GM19463 (cell line): ENCODE measurements around the gene EFNB1.
"Not testable (repeated sequence)": the region's sequence is repeated elsewhere in the genome, so short reads cannot be mapped to it uniquely, and the experiment has no call there.

Source experiments
- ATAC-seq: cut with Tn5 transposase; IDR thresholded peaks from one replicate; pipeline ENCODE4 v1.9.1; 2021; ENCODE audit warnings: mild to moderate bottlenecking, moderate library complexity; ENCODE audit not compliant: unreplicated experiment

EFNB1 gene

GRCh38 chrX:68828740-68829581 is at the start of gene EFNB1:
Gene EFNB1, plus strand, starts transcription at chrX:68829021. Its CDS starts 756 bp downstream, at chrX:68829777.
- ATAC-seq = peak; percentile 87

DNA sequence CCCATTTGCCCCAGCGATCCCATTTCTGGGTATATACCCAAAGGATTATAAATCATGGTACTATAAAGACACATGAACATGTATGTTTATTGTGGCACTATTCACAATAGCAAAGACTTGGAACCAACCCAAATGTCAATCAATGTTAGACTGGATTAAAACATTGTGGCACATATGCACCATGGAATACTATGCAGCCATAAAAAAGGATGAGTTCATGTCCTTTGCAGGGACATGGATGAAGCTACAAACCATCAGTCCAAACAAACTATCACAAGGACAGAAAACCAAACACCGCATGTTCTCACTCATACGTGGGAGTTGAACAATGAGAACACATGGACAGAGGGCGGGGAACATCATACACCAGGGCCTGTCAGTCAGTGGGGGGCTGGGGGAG is 47.5 kb upstream of the EFNB1 start:
- not testable (repeated sequence) for ATAC-seq

DNA sequence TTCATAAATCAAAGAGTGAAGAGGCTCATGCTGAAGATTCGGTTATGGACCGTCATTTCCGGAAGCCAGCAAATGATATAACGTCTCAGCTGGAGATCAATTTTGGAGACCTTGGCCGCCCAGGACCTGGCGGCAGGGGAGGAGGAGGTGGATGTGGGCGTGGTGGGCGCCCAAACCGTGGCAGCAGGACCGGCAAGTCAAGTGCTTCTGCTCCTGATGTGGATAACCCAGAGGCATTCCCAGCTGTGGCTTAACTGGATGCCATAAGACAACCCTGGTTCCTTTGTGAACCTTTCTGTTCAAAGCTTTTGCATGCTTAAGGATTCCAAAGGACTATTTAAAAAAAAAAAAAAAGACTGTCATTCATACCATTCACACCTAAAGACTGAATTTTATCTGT is 44.0 kb upstream of the EFNB1 start:
- no peak for ATAC-seq

DNA sequence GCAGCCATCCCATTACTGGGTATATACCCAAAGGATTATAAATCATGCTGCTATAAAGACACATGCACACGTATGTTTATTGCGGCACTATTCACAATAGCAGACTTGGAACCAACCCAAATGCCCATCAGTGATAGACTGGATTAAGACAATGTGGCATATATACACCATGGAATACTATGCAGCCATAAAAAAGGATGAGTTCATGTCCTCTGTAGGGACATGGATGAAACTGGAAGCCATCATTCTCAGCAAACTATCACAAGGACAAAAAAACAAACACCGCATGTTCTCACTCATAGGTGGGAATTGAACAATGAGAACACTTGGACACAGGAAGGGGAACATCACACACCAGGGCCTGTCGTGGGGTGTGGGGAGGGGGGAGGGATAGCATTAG is 42.2 kb upstream of the EFNB1 start:
- ATAC-seq = not testable (repeated sequence)

- no peak for ATAC-seq
These were observed 38.9 kb upstream of the EFNB1 start for GRCh38 chrX:68789966-68790365.

DNA sequence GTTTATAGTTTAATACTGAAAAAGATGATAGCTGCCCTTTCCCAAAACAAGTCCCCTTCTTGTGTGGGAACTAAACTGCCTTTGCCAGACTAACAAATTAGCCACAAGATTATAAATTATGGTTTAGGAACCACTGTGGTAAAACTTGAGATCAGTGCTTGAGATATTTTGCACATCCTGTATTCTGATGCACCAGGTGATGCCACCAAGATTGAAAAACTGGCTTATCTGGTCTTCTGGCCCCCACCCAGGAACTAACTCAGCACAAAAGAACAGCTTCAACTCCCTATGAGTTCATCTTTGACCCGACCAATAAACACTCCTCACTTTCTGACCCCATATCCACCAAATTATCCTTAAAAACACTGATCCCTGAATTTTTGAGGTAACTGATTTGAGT is 36.7 kb upstream of the EFNB1 start:
- no peak for ATAC-seq

DNA sequence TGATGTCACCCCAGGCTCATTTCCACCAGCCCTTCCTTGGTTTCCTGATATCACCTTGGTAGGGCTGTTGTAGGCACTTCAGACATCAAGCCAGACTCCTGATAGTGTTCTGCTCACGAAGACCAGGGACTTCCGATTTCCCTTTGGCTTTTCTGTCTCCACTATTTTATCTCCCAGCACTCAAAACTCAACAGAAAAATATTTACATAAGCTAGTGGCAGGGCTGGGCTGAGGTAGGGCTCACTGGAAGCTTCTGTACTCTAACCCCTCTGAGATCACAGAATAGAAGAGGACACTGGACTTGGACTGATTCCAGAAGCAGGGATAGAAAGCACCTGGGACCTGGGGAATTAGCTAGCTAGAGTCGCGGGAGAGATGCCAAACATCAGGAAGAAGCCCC is 34.4 kb upstream of the EFNB1 start:
- no peak for ATAC-seq

- no peak for ATAC-seq
These were observed 33.1 kb upstream of the EFNB1 start for GRCh38 chrX:68795741-68796140.

- ATAC-seq = not testable (repeated sequence)
These were observed 30.4 kb upstream of the EFNB1 start for GRCh38 chrX:68798400-68798799.

DNA sequence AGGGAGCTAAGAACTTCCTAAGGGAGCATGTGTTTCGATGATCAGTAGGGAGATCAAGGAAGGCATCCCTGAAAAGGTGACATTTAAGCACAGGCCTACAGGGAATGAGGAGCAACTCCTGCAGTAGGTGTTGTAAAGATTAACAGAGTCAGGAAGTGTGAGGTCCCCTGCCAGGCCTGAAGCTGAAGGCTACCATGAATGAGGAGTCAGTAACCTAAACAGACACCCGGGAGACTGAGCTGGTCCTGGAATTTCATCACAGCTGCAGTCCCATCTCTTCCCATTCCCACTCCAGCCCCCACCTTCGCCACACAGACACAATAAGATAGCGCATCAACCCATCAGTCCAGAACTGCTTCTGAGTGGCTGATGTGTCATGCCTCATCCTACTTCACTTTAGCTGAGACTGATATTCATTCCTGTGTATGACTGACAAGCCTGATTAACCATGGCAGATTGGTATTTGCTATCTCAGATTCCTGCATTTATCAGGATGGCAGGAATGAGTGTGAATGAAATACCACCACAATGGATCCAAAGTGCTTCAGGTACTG is 27.0 kb upstream of the EFNB1 start:
- ATAC-seq = no peak

DNA sequence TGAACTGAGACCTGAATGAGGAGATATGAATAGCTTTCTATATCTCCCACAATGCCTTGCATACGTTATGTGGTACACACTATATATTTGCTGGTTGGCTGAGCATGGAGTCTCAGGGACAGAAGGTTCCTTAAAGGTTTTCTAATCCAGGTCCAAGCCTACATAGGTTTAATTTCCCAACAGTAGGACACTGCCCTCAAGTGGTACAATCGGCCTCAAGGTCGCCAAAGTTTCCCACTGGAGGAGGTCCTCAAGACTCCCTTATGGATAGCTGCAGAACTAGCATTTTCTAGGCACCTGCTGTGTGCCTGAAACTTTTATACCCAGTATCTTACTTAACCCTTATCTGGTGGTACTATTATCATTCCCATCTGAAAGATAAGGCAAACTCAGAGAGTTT is 21.0 kb upstream of the EFNB1 start:
- no peak for ATAC-seq

DNA sequence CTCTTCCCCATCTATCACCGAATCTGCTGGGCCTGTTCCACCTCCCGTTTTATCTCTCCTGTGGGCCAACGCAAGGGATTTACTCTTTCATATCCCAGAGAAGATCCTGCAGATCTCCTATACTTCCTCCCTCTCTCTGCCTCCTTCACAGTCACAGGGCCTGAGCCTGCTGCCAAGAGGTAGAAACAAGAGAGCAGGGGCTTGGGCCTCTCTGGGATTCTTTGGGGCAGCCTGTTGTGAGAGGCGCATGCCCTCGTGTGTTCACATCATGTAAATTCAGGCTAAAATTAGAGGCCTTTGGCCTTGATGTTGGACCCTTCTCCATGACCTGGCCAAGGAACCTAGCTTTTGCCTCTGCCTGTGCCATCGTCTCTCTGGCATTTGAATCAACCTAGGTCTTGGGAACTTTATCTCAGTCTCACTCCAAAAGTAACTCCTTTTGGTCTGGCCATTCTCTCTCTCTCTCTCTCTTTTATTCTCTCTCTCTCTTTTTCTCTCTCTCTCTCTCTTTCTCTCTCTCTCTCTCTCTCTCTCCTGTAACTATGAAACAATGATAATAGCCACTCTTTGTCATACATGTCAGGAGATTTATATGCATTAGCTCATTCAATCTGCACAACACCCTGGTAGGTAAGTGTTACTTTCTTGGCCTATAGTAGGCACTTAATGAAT is 20.0 kb upstream of the EFNB1 start:
- ATAC-seq = no peak

- ATAC-seq = no peak
These were observed 8.2 kb upstream of the EFNB1 start for GRCh38 chrX:68820476-68821110.

DNA sequence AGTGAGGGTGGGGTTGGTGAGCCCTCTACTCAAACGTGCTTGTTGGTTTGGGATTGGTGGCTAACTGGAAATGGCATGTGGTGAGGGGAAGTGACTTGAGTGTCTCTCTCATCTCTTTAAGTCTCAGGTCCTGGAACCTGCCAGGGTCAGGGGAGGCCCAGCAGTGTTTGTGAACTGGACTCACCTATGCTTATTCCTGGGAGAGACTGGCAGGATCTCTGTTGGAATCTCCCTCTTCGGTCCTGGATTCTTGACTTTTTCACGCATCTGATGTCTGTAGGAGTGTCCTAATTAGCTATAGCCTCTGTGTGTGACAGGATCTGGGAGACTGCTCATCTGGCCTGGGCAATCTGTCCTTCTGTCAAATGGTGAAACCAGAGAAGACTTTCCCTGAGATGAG is 7.2 kb upstream of the EFNB1 start:
- ATAC-seq = no peak

DNA sequence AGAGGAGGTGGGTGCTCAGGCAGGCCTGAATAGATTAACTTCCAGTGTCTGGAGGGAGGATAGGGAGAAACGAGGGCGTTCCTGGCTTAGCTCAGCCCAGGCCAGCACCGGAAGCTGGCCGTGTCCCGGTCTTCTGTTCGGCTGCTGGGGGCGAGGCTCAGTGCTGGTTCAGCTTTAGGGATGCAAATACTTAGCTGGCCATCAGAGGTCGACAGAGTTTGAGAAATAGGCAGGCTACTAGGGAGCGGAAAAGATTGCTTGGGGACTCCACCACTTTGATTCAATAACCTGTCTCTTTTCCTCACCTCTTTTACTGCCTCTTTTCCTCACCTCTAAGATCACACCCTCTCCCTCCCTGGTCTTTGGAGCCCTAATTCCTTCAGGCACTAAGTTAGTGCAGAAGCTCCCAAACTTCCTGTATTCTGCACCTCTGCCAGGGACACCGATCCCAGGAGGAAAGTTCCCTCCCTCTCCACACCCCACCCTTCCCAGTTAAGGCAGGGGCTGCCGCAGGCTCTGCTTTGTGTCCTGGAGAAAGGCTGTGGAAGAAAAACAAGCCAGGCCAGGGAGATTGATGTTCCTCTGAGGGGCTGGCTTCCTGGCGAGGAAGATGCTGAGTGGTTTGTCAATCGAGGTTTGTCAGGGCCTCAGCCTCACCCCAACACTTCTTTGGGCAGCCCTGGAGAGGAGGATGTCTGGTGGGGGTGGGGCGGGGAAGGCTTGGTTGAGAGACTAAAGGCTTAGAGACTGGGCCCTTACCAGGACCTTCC is 6.0 kb upstream of the EFNB1 start:
- peak; percentile 67 for ATAC-seq

DNA sequence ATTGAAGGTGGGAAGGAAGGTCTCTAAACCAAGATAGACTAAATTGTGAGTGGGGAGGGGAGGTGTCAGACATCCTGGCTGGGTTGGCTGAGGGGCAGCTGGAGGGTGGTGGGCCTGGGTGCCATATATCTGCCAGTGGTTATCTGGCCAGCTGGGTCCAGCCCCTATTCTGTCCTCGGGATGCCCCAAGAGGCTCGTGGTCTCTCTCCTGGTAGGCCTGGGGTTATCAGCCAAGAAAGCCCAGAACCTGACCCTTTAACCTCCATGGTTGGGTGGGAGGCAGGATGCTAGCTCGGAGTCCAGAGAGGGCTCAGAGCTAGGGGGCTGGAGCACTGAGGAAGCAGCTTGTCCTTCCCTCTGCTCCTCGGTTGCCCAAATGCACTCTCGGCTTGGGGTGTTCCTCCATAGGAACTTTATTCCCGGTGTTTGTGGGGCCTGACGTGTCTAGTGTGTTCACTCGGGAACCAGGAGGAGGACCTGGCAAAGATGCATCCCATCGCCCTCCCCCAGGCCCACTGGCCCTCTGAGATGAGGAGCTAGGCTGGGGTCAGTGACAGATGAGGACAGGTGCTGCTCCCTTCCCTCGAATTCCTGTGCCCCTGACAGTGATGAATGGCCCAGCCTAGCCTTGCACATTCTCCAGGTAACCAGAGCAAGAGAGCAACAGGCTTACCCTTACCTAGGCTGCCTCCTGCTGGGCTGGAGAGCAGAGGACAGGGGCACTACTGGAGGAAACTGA is 5.2 kb upstream of the EFNB1 start:
- ATAC-seq = no peak

DNA sequence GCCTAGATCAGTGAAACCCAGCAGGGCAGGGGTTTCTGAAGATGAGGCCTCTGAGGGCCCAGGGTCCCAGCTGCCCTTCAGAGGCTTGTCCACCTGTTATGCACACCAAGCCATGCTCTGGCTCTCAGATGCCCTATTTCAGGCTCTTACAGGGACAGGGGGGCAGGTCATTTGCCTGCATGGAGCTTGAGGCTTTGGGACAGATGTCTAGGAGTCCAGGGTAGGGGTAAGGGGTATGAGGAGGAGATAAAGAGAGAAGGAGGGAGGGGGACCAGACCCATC is 4.7 kb upstream of the EFNB1 start:
- ATAC-seq = no peak

DNA sequence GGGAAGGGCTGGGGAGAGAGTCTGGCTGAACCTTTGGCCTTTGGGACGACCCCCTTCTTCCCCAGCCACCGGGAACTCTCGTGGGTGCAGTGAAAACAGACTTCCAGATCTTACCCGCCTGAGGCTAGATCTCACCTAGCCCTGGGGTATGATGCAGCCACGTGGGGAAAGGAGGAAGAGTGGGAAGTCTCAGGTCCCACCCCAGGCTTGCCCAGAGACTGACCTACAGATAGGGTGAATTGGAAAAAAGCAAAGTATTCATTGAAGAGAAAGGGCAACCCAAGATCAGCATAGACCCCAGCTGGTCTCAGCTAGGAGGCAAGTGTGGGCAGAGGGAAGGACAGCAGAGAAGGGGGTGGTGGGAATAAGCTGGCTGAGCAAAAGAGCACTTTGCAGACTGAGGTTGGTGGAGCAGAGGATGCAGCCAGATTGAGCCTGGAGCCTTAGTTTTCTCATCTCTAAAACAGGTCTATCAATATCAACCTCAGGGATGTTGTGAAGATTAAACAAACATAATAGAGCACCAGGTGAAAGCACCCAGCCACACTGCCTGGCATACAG is 4.2 kb upstream of the EFNB1 start:
- no peak for ATAC-seq

GRCh38 chrX:68826113-68826980 is 2.5 kb upstream of the EFNB1 start:
- ATAC-seq = no peak
